Thyroid gland (tissue), 4 donors: ENCODE results near the gene BCAS1.

ENCODE experiments used
- POLR2A ChIP-seq, 2 donors: fragments of 450-650 bp; IDR thresholded peaks; one replicate each; pipeline ENCODE4 v1.6.1; 2017; ENCODE audit warnings: antibody characterized with exemption in 2 of 2, mild to moderate bottlenecking in 2 of 2, moderate library complexity in 1 of 2
- TF ChIP-seq, protein P1 (sequence below), 6 experiments: fragments of 200-600 bp in 3 of 6; fragments of 450-650 bp in 3 of 6; sonication (generic) in 3 of 6; IDR thresholded peaks; one replicate each; pipeline ENCODE4 v1.5.1; 2016 to 2019; ENCODE audit warnings: antibody characterized with exemption in 6 of 6, mild to moderate bottlenecking in 2 of 6, inconsistent platforms in 1 of 6, moderate library complexity in 1 of 6

DNA sequence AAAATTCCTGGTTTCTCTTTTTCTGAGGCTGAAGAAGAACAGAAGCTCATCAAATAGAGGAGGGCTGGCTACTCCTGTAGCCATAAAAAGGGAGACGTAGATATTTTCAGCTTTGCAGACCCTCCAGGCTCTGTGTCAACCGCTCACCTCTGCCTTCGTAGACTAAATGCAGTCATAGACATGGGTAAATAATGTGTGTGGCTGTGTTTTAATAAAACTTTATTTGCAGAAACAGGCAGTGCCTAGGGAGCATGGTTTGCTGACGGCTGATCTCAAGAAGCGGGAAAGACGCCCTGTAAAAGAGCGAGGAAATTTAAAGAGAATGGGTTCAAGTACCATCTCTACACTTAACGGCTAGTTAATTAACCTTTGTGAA, 171.8 kb downstream of the BCAS1 start:
- TF ChIP-seq, protein P1, sequence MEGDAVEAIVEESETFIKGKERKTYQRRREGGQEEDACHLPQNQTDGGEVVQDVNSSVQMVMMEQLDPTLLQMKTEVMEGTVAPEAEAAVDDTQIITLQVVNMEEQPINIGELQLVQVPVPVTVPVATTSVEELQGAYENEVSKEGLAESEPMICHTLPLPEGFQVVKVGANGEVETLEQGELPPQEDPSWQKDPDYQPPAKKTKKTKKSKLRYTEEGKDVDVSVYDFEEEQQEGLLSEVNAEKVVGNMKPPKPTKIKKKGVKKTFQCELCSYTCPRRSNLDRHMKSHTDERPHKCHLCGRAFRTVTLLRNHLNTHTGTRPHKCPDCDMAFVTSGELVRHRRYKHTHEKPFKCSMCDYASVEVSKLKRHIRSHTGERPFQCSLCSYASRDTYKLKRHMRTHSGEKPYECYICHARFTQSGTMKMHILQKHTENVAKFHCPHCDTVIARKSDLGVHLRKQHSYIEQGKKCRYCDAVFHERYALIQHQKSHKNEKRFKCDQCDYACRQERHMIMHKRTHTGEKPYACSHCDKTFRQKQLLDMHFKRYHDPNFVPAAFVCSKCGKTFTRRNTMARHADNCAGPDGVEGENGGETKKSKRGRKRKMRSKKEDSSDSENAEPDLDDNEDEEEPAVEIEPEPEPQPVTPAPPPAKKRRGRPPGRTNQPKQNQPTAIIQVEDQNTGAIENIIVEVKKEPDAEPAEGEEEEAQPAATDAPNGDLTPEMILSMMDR (IDR thresholded peaks at IDR 0.05): no peak
- no peak for TF ChIP-seq POLR2A (IDR thresholded peaks at IDR 0.05)
